HG03108 (cell line): Measurements from ENCODE around the gene CDH1.
"Not testable (repeated sequence)": the region's sequence is repeated elsewhere in the genome, so short reads cannot be mapped to it uniquely, and the experiment has no call there.

Source experiments
- ATAC-seq: cut with Tn5 transposase; IDR thresholded peaks from one replicate; pipeline ENCODE4 v1.9.1; 2021; ENCODE audit warnings: moderate library complexity; ENCODE audit not compliant: unreplicated experiment

Gene CDH1

DNA sequence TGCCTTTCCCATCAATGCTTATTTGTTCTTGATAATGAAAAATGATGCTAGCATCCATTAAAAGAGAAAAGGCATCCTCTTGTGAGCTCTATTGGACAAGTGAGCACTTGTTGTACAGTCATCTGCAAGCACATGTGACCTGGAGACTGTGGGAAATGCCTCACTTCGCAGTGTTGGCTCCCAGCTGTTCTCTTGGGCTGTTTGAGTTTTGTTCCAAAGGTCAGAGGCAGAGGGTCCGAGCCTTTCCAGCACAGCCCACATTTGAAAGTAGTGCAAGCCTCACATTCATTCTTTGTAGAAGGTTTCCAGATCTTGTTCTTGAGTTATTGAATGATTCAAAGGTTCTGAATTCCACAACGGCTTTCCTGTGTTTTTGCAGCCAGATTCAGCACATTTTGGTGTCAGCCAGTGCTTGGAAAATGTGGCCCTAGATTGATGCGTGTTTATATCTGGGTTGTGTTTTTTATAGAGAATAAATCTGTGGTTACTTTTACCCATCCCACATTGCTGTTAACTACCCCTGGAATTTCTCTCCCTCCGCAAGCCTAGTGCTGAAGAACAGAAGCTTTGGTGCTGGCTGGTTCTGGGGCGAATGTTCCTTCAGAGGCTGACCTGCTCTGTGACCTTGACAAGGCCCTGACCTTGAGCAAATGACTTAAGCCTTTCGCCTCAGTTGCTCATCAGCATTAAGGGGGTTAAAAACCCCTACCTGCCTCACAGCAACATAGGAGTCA, 49.8 kb downstream of the CDH1 start:
- no peak for ATAC-seq

- ATAC-seq: not testable (repeated sequence)
Measured at GRCh38 chr16:68787419-68787807, 50.3 kb downstream of the CDH1 start.

- ATAC-seq: no peak
Measured at GRCh38 chr16:68790130-68790761, 53.2 kb downstream of the CDH1 start.

DNA sequence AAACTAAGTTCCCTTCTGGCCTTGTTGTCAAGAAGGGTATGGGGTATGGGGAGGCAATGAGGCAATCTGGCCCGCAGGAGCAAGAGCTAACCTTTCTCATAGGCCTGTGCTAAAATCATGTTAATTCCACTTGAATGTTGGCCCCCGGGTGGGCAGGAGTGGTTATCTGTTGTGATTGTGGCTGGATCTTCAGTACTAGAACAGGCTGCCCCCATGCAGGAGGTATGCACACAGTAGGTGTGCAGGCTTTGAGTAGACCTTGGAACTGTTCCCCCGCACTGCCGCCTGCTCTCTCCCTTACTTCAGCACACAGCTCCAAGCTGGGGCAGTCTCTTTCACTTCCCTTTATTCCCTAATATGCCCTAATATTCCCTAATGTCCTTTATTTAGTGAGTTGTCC, 53.9 kb downstream of the CDH1 start:
- ATAC-seq: no peak

DNA sequence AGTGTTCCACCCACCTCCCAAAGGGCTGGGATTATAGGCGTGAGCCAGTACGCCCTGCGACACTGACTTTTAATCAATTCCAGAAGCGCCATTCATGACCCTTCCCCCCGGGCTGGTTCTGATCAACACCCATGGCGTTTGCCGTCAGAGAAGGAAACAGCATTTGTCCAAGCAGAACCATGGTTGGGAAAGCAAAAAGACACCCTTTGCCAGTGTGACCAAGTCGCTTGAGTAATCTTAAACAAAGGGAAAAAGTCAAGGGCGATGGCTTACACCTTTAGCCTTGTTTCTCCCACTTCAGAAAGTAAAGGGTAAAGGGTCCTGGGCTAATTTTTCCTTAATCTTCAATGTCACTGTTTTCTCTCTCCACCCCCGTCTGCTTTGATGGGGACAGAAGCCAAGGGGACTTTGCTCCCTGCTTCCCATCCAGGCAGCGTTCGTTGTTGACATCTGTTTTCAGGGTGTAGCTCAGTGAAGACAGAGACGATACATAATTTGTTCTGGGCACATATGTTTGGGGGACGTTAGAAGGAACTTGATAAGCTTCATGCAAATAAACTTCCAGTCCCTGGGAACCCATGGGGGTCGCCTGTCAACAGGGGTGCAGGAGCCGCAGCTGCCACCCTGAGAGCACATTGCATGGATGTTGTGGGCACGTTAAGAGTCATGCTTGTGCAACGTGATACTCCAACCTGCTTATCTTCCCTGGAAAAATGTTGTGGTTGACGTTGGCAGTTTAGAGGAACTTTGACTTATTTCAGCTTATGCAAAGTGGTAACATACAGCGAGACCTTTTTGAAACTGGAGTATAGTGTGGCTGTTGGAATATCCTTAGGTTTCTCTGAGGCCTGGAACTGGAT, 55.6 kb downstream of the CDH1 start:
- ATAC-seq: no peak

DNA sequence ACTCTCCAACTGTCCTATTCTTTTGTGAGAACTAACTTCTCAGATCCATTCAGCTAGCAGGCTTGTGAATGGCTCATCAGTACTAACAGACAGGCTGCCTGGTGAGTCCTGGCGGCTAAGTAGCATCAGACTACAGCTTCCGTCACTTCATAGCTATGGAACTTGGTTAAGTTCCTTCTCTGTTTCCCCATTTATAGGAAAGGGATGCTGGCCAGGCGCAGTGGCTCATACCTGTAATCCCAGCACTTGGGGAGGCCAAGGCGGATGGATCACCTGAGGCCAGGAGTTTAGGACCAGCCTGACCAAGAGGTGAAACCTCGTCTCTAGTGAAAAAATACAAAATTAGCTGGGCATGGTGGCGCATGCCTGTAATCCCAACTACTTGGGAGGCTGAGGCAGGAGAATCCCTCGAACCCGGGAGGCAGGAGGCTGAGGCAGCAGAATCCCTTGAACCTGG, 56.3 kb downstream of the CDH1 start:
- ATAC-seq: no peak

GRCh38 chr16:68798398-68798797, 61.3 kb downstream of the CDH1 start:
- no peak for ATAC-seq

- ATAC-seq: peak; percentile 72
Measured at GRCh38 chr16:68800257-68800875, 63.3 kb downstream of the CDH1 start.

GRCh38 chr16:68802190-68802589, 65.1 kb downstream of the CDH1 start:
- no peak for ATAC-seq

GRCh38 chr16:68806422-68806821, 69.3 kb downstream of the CDH1 start:
- ATAC-seq: no peak

GRCh38 chr16:68806981-68807380, 69.9 kb downstream of the CDH1 start:
- ATAC-seq: no peak

DNA sequence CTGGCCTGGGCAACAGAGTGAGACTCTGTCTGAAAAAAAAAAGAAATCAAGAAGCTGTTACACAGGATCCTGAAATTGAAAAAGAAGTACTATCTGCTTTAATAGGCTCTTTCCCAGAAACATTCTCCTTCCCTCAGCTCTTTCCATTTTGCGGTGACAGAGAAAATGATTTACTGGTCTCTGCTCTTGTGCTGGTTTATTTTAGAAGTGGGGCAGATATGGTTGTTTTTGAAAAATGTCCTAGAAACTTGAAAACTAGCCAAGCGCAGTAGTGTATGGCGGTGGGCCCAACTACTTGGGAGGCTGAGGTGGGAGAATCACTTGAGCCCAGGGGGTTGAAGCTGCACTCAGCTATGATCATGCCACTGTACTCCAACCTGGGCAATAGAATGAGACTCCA, 77.4 kb downstream of the CDH1 start:
- no peak for ATAC-seq

GRCh38 chr16:68823401-68824135, 86.5 kb downstream of the CDH1 start:
- no peak for ATAC-seq

DNA sequence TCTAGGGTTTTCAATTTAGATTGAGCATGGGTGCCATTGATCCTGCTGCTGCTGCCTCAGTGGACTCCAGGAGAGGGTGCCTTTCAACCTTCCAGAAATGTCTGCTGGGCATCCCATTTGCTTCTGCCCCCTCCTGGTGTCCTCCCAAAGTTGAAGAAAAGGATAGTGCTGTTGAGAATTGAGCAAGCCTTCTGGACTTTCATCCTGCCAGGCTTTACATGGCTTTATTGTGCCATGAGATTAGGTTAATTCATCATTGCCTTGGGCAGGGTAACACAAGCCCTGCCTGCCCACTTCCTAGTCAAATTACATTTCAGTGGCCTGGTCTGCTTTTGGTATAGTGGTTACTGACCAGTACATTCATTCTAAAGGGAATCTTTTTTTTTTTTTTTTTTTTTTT, 88.3 kb downstream of the CDH1 start:
- no peak for ATAC-seq

GRCh38 chr16:68826652-68827051, 89.6 kb downstream of the CDH1 start:
- no peak for ATAC-seq

DNA sequence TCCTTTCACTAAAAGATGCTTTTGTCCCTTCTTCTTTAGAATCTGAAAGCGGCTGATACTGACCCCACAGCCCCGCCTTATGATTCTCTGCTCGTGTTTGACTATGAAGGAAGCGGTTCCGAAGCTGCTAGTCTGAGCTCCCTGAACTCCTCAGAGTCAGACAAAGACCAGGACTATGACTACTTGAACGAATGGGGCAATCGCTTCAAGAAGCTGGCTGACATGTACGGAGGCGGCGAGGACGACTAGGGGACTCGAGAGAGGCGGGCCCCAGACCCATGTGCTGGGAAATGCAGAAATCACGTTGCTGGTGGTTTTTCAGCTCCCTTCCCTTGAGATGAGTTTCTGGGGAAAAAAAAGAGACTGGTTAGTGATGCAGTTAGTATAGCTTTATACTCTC, 96.2 kb downstream of the CDH1 start:
- no peak for ATAC-seq

GRCh38 chr16:68834550-68834949, 97.5 kb downstream of the CDH1 start:
- ATAC-seq: no peak

DNA sequence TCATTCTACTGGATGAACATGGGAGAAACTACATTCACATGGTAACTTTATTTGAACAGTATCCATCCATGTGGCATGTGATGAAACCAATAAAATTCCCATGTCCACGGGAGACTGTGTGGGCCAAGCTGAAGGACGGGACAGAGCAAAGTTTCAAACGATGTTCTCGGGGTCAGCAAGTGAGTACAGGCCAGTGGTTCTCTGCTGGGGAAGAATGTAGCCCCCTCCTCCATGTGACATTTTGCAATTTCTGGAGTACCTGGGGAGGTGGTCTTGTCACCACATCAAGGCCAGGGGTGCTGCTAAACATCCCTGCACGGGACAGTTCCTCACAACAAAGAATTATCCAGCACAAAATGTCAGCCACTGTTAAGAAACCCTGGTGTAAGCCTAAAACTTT, 98.9 kb downstream of the CDH1 start:
- ATAC-seq: no peak

DNA sequence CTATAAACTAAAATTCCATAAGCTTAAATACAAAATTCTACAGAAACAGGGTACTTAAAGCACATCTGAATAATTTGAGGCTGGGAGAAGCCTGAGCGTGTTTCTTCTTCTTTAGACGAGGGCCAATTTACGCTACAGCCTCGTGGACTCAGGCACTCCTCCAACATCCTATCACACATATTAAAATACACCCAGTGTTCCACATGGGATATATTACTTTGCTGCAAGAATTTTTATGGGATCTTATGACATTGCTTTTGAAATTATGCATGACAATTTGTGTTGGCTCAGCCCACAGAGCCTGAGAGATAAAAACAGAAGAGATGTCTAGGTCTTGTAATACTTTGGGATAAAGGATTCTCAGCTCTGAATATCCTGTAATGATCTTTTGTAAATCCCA, 102.7 kb downstream of the CDH1 start:
- no peak for ATAC-seq

DNA sequence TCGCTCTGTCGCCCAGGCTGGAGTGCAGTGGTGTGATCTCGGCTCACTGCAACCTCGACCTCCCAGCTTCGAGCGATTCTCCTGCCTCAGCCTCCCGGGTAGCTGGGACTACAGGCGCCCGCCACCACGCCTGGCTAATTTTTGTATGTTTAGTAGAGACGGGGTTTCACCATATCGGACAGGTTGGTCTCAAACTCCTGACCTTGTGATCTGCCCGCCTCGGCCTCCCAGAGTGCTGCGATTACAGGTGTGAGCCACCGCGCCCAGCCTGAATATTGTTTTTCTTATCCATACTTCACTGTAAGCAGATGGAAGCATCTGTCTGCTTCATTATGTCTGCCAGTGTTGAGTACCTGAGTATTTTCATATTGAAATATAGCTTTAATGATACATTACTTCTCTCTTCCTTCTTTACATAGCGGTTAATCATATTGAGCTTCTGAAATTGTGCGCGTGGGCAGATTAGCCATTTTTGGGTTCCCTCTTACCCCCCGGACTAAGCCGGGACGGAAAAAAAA, 105.9 kb downstream of the CDH1 start:
- peak; percentile 5 for ATAC-seq
